HG02642 (cell line): ENCODE measurements around the gene HES6.

ENCODE experiments used
- ATAC-seq: cut with Tn5 transposase; IDR thresholded peaks from one replicate; pipeline ENCODE4 v1.9.1; 2021; ENCODE audit warnings: mild to moderate bottlenecking; ENCODE audit not compliant: unreplicated experiment, poor library complexity

Gene HES6

GRCh38 chr2:238256111-238256510 is 16.3 kb upstream of the HES6 start:
- ATAC-seq, result no peak

DNA sequence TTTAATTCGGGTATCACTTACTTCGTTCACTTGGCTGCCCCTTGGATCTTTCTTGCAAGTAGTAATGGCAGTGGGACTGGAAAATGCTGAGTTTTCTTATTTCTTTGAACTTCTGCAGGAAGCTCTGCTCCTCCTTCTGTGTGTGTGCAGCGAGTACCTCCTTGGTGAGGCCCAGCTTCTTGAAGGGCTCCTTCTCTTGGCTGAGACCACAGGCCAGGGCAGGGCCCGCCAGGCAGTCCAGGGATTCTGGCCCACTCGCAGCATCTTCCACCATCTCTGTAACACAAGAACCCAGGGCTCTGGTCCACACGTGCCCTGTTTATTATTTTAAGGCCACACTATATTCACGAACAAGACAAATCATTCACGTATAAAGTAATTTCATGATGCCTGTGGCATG is 15.8 kb upstream of the HES6 start:
- no peak for ATAC-seq

GRCh38 chr2:238255151-238255551 is 15.3 kb upstream of the HES6 start:
- no peak for ATAC-seq

- ATAC-seq, result no peak
These were observed 14.4 kb upstream of the HES6 start for GRCh38 chr2:238254095-238254723.

- no peak for ATAC-seq
These were observed 13.2 kb upstream of the HES6 start for GRCh38 chr2:238252766-238253630.

- ATAC-seq, result no peak
These were observed 12.1 kb upstream of the HES6 start for GRCh38 chr2:238251986-238252385.

DNA sequence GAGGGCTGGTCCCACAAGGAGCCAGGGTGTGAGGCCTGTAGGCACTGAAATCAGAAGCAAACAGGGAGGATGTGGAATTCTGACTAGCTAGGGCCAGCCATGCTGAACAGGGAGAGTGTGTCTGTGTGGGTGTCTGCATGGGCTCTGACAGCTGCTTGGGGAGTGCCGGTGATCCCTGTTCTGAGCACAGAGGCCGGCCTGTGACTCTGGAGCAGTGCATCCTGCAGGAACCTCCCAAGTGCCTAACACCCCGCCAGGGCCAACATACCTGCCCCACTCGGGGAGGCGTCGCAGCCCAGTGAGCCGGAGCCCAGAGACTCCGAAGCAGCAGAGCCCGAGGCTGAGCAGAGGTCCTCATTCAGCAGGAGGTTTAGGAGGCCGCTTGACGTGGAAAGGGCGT is 11.5 kb upstream of the HES6 start:
- ATAC-seq, result no peak

GRCh38 chr2:238250896-238251295 is 11.1 kb upstream of the HES6 start:
- ATAC-seq, result no peak

- ATAC-seq, result no peak
These were observed 8.1 kb upstream of the HES6 start for GRCh38 chr2:238247841-238248453.

DNA sequence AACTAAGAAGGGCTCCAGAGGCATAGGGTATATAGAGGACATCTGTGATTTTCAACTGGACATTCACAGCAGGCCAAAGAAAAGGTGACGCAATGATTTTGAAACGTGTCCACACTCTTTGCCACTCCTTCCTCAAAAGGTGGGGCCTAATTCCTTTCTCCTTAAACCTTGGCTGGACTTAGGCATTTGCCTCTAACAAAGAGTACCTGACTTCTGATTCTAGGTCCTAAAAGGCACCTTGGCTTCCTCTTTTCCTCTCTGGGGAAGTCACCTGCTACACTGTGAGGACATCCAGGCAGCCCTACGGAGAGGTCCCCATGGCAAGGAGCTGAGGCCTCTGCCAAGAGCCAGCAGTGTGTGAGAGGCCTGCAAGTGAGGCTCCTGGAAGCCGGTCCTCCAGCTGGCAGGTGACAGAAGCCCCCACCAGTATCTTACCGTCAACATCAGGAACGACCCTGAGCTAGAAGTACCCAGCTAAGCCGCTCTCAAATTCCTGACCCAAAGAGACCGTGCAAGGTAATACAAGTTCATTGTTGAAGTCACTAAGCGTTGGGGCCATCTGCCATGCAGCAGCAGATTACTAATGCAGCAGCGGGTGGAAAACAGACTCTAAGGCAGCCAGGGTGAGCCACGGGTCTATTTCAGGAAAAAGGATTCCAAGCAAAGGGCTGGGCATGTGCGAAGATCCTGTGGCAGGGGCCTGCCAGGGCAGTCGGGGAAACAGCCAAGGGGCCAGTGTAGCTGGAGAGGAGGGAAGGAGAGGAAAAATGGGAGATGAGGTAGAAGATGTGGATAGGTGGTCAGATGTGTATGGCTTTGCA is 7.4 kb upstream of the HES6 start:
- no peak for ATAC-seq

DNA sequence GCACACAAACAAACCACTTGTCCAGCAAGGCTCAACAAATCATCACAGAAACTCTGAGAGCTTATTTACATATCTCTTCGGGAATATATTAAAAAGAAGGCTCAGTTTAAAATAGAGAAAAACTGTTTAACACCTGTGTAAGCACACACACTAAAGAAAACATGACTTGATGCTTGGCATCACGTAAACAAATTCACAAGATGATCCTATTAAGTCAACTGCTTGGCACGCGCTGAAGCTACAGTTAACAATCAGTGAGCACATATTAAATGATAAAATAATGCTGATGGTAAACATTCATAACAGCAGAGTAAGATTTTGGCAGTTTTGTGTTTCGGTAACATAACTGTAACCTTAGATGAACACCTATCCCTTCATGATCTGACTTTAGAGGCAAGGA is 4.3 kb upstream of the HES6 start:
- ATAC-seq, result no peak

- ATAC-seq, result no peak
These were observed 3.7 kb upstream of the HES6 start for GRCh38 chr2:238243496-238244076.

GRCh38 chr2:238242731-238243495 is 3.1 kb upstream of the HES6 start:
- no peak for ATAC-seq

DNA sequence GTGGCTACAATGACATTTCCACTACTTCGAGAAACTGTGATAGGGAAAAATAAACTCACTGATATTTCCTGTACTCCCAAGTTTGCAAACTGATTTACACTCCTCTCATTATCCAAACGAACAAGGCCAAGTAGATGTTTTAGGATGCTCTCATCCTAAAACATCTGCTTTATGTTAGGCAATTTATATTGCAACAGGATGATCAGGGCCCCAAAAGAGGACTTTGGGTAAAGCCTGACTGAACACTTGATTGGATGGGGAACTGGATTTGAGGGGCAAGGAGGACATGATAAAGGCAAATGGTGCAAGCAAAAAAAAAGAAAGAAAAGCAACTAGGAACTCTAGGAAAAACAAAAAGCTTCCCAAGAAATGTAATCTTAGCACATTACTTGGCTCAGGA is 2.1 kb upstream of the HES6 start:
- no peak for ATAC-seq

GRCh38 chr2:238240757-238241711 is 1.2 kb upstream of the HES6 start:
- no peak for ATAC-seq

- ATAC-seq, result no peak
These were observed 335 bp downstream of the HES6 start for GRCh38 chr2:238239543-238239862.

DNA sequence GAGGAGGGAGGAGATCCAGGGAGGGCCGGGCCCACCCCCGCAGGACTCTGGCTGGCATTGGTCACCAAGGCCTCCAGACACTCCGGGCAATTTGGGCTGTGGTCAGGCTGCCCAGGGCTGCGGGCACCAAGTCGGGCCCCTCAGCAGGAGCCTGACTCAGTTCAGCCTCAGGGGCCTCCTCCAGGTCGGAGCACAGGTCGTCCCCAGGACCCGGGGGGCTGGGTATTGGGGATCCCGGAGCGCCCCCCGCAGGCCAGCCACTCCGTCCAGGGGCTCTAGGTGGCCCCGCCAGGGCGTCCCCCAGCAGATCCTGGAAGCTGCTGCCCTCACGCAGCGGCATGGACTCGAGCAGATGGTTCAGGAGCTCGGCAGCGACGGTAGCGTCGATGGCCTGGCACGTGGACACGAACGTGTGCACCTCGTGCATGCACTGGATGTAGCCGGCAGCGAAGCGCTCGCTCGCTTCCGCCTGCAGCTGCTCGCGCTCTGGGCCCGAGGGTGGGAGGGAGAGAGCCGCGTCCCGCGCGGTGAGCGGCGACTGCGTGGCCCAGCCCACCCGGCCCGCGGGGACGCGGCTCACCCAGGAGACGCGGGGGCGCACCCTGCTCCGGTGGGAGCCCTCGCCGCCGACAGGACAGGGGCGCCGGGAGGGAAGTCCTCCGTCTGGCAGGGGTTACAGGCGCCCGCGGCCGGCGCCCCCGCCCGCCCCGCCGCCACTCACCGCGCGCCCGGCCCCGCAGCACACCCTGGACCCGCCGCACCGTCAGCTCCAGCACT is 884 bp downstream of the HES6 start:
- ATAC-seq, result peak; percentile 2

DNA sequence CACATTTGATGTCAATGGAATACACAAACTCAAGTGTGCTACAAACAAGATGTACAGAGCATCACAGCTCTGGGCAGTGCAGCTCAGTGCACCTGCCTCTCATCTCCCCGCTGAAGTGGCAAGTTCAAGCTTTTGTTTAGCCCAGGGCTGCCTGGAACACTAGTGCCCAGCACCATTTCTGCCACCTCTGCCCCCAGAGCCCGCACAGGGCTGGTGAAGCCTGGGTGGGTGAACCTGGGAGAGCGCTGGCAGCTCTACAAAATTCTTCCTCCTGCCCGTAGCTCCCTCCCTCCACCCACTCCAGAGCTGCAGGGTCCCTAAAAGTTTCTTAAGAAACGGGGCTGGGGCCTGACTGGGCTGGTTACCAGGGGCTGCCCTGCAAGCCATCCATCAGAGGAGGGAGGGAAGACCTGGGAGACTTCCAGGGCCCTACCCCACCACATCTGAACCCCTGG is 1.5 kb downstream of the HES6 start:
- ATAC-seq, result no peak
